ENCODE data around the gene XRCC3.
A peak's percentile ranks its signal among the peaks of the same experiment; 100 is the strongest.

Gene XRCC3

DNA sequence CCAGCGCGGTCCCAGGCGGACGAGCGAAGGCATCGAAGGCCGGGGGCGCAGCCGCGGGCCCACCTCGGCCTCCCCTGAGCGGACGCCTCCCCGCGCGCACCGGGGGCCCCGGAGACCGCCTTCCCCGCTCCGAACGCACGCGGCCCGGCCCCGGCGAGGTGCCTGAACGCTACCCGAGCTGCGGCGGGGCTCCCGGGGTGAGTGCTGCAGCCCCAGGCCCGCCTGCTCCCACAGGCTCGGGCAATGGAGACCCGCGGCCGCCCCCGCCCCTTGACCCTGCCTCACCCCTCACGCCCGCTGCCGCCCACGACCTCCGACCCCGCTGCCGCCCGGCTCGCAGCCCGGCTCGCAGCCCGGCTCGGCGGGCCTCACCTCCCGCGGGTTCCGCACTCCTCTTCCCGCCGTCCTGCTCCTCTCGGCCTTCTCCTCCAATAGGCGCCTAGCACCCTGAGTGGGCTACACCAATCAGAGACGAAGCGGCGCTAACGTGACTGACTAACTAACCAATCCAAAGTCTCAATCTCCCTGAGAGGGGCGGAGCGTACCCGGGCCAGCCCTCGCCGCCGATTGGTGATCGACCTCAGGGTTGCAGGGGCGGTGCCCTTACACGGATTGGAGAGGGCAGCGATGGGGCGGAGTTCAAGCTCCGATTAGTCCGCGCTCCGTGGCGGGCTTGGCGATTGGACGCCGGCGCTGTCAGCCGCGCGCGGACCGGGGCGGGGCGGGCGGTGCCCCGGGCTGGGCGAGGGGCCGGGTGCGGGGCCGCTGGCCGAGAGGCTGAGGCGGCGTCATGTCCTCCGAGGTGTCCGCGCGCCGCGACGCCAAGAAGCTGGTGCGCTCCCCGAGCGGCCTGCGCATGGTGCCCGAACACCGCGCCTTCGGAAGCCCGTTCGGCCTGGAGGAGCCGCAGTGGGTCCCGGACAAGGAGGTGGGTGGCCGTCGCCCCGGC lies at the start of gene XRCC3, which contains the start of gene ZFYVE21:
TSS of gene XRCC3 (minus strand) at position 400 of the 949 bp plus-strand sequence. CDS start 4,364 bp downstream, outside the sequence.
TSS of gene ZFYVE21 (plus strand) at position 759 of the 949 bp plus-strand sequence. CDS start at position 791, 32 bp downstream.
- DNase-seq (ENCODE audit: low read depth) = peak; percentile 99

- no peak for DNase-seq (ENCODE audit: low read depth)
Measured at GRCh38 chr14:103763730-103764488, 48.7 kb upstream of the XRCC3 start.

DNA sequence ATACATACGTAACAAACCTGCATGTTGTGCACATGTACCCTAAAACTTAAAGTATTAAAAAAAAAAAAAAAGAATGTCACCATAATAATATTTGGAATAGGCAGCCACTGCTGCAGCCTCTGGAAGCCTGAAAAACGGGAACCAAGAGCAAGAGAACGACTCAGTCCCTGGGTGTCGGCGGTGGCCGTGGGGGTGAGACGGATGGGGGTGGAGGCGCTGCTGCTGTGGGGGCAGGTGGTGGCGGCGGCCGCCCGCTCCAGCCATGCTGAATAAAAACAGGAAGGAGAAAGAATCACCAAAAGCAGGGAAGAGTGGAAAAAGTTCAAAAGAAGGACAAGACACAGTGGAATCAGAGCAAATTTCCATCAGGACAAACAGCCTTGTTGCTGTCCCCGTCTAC lies 47.3 kb upstream of the XRCC3 start:
- DNase-seq (ENCODE audit: low read depth) = no peak

GRCh38 chr14:103762036-103762435 lies 46.8 kb upstream of the XRCC3 start:
- no peak for DNase-seq (ENCODE audit: low read depth)

DNA sequence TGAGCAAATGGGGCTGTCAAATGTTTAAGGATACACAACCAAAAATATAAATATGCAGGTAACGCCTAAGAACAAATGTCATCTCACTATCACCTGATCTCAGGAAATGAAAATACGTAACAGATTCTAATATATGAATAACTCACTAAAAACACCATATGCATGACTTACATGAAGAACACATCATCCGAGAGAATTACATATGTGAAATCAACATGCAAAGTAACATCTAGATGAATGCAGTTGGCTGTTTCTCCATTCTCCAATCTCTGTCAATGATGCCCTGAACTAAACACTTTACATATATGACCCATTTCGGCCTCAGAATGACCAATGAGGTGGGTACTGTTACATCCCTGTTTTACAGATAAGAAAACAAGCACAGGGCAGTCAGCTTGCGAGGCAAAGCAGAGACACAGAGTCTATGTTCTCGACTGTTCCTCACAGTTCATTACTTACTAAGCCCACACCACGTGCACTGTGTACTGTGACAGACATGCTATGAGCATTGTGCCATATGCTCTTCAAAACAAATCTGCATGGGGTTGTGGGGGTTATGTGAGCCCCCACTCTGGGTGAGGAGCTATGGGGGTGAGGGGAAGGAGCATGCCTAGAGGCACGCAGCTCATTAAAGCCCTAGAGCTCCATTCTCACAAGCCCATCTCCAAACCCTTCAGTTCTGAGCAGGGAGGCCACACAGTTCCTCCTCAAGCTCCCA lies 43.0 kb upstream of the XRCC3 start:
- DNase-seq (ENCODE audit: low read depth) = no peak

- no peak for DNase-seq (ENCODE audit: low read depth)
Measured at GRCh38 chr14:103755060-103755459, 39.8 kb upstream of the XRCC3 start.

GRCh38 chr14:103753774-103754173 lies 38.5 kb upstream of the XRCC3 start:
- no peak for DNase-seq (ENCODE audit: low read depth)

GRCh38 chr14:103749860-103750259 lies 34.6 kb upstream of the XRCC3 start:
- no peak for DNase-seq (ENCODE audit: low read depth)

- no peak for DNase-seq (ENCODE audit: low read depth)
Measured at GRCh38 chr14:103749452-103749851, 34.2 kb upstream of the XRCC3 start.

DNA sequence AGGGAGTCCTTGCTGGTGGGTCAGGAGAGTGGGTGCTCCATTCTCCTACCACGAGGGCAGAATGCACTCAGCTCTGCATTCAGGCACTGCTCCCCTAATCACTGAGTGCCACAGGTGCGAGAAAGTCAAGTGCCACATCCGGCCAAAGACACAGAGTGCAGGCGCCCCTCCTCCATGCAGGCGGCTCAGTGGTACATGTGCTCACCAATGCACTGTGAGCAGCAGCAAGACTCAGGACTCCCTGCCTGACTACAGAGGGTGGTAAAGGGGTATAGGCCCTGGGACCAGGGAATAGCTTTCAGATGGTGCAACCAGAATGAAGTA lies 33.2 kb upstream of the XRCC3 start:
- DNase-seq (ENCODE audit: low read depth) = no peak

GRCh38 chr14:103746701-103747100 lies 31.4 kb upstream of the XRCC3 start:
- no peak for DNase-seq (ENCODE audit: low read depth)

DNA sequence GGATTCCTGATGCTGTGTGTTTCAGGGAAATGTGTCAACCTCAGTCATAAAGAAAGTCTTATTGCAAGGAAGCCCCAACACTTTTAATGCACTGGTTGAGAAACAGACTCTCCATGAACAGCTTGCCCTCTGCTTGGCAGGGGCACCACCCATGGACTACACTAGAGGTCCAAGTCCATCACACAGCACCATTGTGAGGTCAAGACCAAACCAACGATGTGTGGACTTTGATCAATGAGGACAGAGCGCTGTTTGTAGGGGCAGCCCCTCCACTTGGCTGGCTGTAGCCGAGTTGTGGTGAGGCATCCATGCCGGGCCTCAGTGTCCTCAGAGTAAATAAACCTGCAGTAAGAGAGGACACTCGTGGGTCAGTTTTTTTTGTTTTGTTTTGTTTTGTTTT lies 30.2 kb upstream of the XRCC3 start:
- DNase-seq (ENCODE audit: low read depth) = no peak

GRCh38 chr14:103744621-103745395 lies 29.6 kb upstream of the XRCC3 start:
- DNase-seq (ENCODE audit: low read depth) = no peak

- DNase-seq (ENCODE audit: low read depth) = no peak
Measured at GRCh38 chr14:103743691-103744090, 28.4 kb upstream of the XRCC3 start.

GRCh38 chr14:103742499-103743255 lies 27.4 kb upstream of the XRCC3 start:
- DNase-seq (ENCODE audit: low read depth) = no peak

DNA sequence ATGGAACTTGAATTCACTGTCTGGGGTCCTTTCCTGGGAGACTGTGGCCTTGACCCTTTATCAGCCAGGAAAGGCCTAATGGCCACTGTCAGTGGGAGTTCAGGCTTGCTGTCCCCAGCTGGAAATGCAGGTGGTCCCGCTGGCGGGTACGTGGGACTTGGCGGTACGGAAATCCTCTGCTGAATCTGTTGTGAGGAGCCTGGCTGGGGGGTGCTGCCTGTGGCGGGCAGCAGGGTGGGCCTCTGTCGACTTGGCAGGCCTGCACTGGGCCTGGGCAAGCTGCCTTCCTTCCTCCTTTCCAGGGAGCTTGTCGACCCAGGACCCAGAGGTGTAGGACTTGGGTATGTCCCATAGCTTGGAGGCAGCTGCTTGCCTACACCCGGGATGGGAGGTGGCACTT lies 26.6 kb upstream of the XRCC3 start:
- no peak for DNase-seq (ENCODE audit: low read depth)

- no peak for DNase-seq (ENCODE audit: low read depth)
Measured at GRCh38 chr14:103740991-103741689, 25.9 kb upstream of the XRCC3 start.

DNA sequence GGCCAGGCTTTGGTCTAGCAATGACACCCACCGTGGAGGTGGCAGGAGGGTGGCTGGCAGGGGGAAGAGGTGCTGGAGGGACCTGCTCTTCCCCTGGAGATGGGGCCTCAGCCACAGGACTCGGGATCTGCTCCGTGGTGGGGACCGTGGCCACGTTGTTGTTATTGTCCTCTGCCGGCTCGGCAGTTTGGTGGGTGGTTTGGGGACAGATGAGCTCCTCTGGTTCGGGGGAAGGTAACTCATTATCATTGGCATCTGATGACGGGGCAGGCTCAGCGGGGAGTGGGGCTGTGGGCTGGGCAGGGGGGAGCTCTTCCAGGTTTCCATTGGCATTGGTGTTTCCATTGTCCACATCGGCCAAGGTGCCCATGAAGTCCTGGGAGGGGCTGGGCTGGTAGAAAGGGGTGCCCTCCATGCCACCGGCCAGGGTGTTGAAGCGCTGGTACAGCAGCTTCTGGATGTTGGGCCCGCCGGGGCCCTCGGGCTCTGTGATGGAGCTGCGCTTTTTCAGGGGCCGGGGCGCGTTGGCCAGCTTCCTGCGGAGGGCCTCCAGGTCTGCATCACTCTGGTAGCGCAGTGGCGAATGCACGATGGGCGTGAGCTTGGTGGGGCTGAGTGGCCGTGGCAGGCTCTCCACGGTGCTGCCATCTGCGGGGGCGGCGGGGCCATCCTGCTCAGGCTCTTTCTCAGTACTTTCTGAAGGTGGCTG lies 24.7 kb upstream of the XRCC3 start:
- no peak for DNase-seq (ENCODE audit: low read depth)

DNA sequence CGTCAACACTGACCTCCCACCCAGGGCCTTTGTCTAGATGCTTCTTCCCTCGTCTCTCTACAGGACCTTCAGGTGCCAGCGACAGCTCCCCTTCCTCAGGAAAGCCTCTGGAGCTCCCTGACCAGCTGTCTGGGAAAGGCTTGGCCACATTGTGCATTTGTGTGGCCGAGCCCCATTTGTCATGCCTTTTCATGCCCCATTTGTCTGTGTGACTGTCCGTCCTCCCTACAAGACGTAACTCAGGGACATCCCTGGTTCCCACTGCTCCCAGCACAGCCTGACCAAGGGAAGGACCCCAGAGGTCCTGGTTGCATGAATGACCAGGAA lies 24.2 kb upstream of the XRCC3 start:
- DNase-seq (ENCODE audit: low read depth) = no peak
